HFF-Myc (cell line): ENCODE measurements around the gene TANC1.

Source experiments
- DNase-seq: peaks from one replicate; pipeline ENCODE4 v3.0.0-alpha.2; 2011; ENCODE audit warnings: low read depth; ENCODE audit errors: extremely low read depth
- H3K4me3 ChIP-seq: replicated peaks from 2 replicates; pipeline ENCODE4 v1.5.1; 2011; ENCODE audit warnings: low read depth, mild to moderate bottlenecking, control low read depth, low read length
- TF ChIP-seq, protein P1 (sequence below): IDR thresholded peaks from 2 replicates; pipeline ENCODE4 v1.5.1; 2012; ENCODE audit warnings: mild to moderate bottlenecking, low read depth, low read length, control low read depth; ENCODE audit errors: missing control alignments

The TANC1 gene

DNA sequence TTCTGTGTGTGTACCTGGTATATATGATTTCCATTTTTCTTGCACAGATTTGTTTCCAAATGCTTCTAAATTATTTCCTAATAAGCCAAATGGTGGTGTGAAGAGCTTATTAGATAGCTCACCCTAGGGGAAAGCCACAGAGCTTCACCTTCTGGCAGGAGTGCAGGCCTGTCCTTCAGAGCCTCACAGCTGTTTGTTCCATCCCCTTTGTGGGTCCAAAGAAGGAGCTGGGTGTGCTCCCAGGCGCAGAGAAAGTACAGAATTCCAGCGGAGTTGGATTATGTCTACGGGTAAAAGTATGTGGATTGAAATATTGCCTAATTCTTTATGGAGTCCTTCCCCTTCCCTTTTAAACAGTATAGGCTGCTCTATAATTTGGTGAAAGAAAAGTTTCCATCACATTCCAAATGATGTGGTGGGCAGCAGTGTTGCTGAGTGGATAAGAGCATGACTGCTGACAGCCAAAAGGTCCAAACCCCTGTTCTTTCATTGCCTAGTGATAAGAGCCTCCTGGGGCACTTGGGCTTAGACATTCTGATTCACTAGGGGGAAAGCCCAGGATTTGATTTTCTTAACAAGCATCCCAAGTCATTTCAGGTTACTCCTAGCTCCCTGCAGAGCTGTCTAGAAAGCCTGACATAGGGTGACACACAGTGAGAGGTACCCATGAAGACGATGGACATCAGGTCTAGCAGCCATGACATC lies 231.5 kb downstream of the TANC1 start:
- H3K4me3 ChIP-seq, result no peak overlapping the region
- TF ChIP-seq, protein P1, sequence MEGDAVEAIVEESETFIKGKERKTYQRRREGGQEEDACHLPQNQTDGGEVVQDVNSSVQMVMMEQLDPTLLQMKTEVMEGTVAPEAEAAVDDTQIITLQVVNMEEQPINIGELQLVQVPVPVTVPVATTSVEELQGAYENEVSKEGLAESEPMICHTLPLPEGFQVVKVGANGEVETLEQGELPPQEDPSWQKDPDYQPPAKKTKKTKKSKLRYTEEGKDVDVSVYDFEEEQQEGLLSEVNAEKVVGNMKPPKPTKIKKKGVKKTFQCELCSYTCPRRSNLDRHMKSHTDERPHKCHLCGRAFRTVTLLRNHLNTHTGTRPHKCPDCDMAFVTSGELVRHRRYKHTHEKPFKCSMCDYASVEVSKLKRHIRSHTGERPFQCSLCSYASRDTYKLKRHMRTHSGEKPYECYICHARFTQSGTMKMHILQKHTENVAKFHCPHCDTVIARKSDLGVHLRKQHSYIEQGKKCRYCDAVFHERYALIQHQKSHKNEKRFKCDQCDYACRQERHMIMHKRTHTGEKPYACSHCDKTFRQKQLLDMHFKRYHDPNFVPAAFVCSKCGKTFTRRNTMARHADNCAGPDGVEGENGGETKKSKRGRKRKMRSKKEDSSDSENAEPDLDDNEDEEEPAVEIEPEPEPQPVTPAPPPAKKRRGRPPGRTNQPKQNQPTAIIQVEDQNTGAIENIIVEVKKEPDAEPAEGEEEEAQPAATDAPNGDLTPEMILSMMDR, result no peak
- DNase-seq, result no peak

DNA sequence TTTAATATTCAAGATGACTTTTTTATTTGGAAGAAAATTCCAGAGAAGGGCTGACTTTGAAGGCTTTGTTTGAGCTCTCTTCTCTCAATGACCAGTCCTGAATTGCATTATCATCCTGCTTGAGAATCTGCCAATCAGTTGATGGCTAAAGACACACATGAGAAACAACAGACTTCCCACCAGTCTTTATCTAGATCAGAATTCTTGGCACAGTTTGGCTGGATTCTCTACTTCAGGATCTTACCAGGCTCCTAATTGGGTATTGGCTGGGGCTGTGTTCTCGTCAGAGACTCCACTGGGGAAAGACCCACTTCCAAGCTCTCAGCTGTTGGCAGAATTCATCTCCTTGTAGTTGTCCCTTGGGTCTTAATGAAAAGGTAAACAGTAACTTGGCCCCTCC lies 232.1 kb downstream of the TANC1 start:
- no peak overlapping the region for H3K4me3 ChIP-seq
- DNase-seq, result no peak
- TF ChIP-seq, protein P1, result no peak

DNA sequence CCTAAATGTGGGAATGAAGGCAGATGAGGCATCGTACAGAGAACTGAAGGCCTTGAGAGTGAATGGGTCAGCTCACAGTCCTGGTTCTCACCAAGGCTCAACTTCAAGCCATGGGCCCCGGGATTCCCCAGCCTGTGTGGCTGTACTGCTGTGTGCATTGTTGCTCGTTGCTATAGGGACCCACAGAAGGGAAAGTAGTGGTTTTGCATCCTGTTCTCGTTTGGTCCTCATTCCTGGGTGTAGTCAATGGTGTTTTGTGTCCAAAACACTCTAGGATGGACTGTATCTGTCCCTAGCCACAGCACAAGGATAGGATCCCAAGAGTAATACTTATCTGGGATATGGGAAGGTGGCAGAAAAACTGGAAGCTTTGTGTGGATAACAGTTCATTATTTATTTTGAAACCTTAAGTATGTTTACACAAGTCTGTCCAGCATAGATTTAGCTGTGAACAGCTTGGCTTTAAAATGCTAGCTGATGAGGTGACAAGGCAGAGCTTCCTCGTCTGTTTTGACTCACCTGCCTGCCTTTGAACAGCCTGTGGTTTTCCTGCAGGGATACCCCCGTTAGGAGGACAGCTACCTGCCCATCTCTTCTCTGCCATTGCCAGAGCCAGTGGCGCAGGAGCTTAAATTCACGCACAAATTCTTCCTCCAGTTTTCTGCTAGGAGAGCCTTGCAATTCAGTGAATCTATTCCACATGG lies 233.1 kb downstream of the TANC1 start:
- TF ChIP-seq, protein P1, result no peak
- H3K4me3 ChIP-seq, result no peak overlapping the region
- DNase-seq, result no peak

DNA sequence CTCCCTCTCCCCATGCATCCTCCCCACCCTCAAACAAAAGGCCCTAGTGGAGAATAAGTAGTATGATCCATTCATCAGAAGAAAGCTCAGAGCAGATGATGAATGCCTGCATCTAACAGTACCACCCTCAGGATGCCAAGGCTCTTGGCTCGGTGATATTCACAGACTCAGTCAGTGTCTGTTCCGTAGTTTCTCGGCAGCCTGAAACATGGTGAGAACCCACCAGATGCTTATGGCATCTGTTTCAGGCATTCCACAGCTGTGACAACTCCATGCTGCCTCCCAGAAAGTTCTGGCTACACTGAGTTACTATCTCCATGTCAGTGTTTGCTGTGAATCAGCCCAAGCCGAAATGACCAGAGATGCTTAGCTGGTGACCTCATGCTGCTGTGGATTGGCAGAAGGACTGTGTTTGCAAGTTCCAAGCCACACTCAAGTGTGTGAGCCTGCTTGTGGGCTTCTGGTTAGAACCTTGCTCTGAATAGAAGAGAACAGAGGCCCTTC lies 234.2 kb downstream of the TANC1 start:
- TF ChIP-seq, protein P1, result no peak
- H3K4me3 ChIP-seq, result no peak overlapping the region
- peak; percentile 84 for DNase-seq

DNA sequence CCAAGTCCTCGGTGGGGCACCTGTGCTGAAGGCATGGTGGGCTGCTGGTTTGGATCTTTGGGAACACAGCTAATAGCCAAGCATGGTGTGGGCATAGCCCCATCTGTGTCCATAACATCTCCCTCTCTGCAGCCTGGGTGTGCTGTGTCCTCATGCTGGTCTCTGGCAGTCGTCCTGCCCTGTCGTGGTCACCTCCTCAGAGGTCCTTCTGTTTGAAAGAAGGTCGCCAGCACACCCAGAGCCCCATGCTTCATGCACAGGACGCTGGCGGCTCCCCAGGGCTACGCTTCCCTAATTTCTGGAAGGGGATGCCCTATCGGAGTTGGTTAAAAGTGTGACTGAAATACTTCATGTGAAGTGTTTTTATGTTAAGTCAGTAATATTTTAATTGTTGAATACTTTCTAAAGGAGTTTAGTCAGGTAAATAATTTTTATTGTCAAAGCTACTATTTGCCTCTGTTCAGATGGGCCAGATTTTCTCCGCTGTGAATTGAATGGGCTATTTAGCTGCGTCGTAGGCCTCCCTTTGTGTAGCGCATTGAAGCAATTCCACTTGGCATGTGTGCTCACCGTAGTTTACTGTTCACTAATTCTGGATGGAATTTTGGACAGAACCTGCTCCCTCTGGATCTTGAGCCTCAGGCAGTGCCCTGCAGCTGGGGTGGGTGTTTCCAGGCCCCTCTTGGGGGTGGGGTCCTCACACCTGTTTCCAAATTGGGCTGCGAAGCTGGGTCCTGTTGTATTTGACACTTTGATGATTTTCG lies 236.1 kb downstream of the TANC1 start:
- TF ChIP-seq, protein P1, result no peak
- no peak for DNase-seq
- H3K4me3 ChIP-seq, result no peak overlapping the region

DNA sequence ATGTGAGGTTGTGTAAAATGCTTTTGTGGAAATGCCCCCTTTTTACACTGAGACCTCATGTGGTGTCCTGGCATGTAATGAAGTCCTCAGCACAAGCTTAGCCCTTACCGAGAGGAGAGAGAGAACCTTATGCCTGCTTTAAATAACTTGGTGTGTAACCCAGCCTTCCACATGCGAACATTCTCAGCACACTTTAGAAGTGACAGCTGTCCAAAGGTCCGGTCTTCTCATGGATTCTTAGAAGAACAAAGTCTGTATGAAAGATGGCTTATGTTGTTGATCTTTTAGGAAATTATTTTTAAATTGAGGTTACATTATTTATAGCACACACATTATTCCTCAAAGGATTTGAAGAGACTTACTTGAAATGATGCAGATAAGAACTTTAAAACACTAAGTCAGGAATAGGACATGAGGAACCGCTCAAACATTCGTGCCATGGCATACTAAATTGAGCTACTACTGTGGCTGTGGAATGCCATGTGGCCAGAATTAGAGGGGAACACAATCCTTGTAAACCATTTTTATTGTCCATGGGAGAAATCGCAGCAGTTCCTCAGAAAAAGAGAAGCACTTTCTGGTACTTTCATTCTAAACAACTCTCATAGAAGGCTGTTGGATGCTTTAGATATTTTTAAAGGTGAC lies 238.4 kb downstream of the TANC1 start:
- TF ChIP-seq, protein P1, result no peak
- DNase-seq, result no peak
- no peak overlapping the region for H3K4me3 ChIP-seq
